ENCODE data around the gene VPS33A.

VPS33A gene

DNA sequence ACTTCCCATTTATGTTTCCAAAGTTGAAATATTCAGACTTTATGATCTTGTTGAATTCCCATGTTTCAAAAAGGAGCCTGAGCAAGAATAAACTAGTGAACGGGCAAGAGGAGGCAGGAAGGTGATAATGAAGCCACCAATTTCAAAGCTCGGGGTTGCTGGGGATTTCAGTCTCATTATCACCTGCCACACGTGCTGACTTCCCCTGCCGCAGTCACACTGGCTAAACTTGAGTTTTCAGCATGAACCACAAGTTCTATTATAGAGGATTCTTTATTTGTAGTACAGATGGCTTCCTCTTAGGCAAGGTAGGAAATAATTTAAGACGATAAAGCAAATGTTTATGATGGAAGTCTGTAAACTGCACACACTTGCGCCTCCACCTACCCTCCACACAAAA lies 22.3 kb downstream of the VPS33A start:
- Histone ChIP-seq H3K9me3 (ENCODE audit: insufficient read depth, low read length) (no peaks in the 10 kb centered on the region), H3K4me1 (ENCODE audit: low read length) (no peaks in the 10 kb centered on the region), H3K27ac (ENCODE audit: low read length) (no peak overlapping the region), H3K36me3 (replicated peaks; ENCODE audit: low read depth, low read length) (no peaks in the 10 kb centered on the region), H3K4me2 (ENCODE audit: low read length) (no peak overlapping the region), H3K9ac (ENCODE audit: low read length) (no peak overlapping the region), H3K27me3 (ENCODE audit: low read depth, low read length) (no peaks in the 10 kb centered on the region), H3K79me2 (ENCODE audit: low read length) (no peaks in the 10 kb centered on the region), H4K20me1 (ENCODE audit: insufficient read depth, low read length) (no peaks in the 10 kb centered on the region), H3K4me3 (ENCODE audit: low read length) (no peak overlapping the region), H2AFZ (ENCODE audit: low read depth, low read length) (no peak overlapping the region)
- TF ChIP-seq EZH2phosphoT487 (IDR thresholded peaks at IDR 0.05; ENCODE audit: low read depth) = no peak
- TF ChIP-seq, protein P1, sequence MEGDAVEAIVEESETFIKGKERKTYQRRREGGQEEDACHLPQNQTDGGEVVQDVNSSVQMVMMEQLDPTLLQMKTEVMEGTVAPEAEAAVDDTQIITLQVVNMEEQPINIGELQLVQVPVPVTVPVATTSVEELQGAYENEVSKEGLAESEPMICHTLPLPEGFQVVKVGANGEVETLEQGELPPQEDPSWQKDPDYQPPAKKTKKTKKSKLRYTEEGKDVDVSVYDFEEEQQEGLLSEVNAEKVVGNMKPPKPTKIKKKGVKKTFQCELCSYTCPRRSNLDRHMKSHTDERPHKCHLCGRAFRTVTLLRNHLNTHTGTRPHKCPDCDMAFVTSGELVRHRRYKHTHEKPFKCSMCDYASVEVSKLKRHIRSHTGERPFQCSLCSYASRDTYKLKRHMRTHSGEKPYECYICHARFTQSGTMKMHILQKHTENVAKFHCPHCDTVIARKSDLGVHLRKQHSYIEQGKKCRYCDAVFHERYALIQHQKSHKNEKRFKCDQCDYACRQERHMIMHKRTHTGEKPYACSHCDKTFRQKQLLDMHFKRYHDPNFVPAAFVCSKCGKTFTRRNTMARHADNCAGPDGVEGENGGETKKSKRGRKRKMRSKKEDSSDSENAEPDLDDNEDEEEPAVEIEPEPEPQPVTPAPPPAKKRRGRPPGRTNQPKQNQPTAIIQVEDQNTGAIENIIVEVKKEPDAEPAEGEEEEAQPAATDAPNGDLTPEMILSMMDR (IDR thresholded peaks at IDR 0.05; ENCODE audit: low read depth, low read length) = no peak

DNA sequence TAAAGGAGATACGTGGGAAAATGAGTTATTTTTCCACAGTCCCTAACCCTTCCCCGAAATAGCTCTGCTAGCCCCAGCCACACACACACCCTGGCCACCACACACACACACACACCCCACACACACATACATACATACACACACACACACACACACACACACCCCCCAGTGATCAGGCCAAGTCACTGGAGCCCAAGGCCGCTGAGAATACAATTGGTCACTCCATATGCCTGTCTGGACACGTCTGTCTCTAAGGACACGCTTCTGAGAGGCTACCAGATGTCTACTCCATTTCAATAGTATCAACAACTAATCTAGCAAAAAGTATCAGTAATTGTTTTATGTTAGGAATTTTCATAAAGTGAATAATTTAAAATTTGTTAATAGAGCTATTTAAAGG lies 27.4 kb downstream of the VPS33A start:
- no peak overlapping the region for H3K9ac ChIP-seq (ENCODE audit: low read length)
- H3K79me2 ChIP-seq (ENCODE audit: low read length) = no peaks in the 10 kb centered on the region
- TF ChIP-seq, protein P1 (IDR thresholded peaks at IDR 0.05; ENCODE audit: low read depth, low read length) = no peak
- TF ChIP-seq EZH2phosphoT487 (IDR thresholded peaks at IDR 0.05; ENCODE audit: low read depth) = no peak
- peaks cover 8% of the 10 kb centered on the region for H3K36me3 ChIP-seq (replicated peaks; ENCODE audit: low read depth, low read length)
- H3K4me2 ChIP-seq (ENCODE audit: low read length) = no peak overlapping the region
- H2AFZ ChIP-seq (ENCODE audit: low read depth, low read length) = no peak overlapping the region
- H3K27me3 ChIP-seq (ENCODE audit: low read depth, low read length) = no peaks in the 10 kb centered on the region
- no peaks in the 10 kb centered on the region for H3K4me1 ChIP-seq (ENCODE audit: low read length)
- no peaks in the 10 kb centered on the region for H3K9me3 ChIP-seq (ENCODE audit: insufficient read depth, low read length)
- H4K20me1 ChIP-seq (ENCODE audit: insufficient read depth, low read length) = no peaks in the 10 kb centered on the region
- H3K4me3 ChIP-seq (ENCODE audit: low read length) = no peak overlapping the region
- H3K27ac ChIP-seq (ENCODE audit: low read length) = no peak overlapping the region

DNA sequence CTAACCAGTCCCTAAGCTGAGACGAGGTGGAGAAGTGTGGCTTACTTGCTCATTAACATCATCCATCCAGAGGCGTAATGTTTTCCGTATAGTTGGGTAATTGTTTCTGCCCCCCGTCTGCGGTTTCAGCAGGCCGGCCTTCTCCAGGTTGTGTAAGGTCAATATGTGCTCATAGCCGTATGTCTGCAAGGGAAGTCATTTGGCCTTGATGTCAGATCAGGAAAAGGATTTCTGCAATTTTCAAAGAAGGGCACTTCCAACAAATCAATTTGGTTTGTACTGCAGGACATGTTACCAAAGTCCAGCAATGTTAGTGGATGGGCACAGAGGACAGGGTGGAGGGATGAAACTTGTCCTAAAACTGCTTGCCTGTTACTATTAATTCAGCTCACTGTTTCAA lies 30.6 kb downstream of the VPS33A start:
- Histone ChIP-seq H3K9me3 (ENCODE audit: insufficient read depth, low read length) (no peaks in the 10 kb centered on the region), H3K4me1 (ENCODE audit: low read length) (no peaks in the 10 kb centered on the region), H3K27me3 (ENCODE audit: low read depth, low read length) (no peaks in the 10 kb centered on the region), H3K4me2 (ENCODE audit: low read length) (no peak overlapping the region), H3K4me3 (ENCODE audit: low read length) (no peak overlapping the region), H3K27ac (ENCODE audit: low read length) (no peak overlapping the region), H3K79me2 (ENCODE audit: low read length) (no peaks in the 10 kb centered on the region), H4K20me1 (ENCODE audit: insufficient read depth, low read length) (no peaks in the 10 kb centered on the region), H3K9ac (ENCODE audit: low read length) (no peak overlapping the region), H2AFZ (ENCODE audit: low read depth, low read length) (no peak overlapping the region), H3K36me3 (replicated peaks; ENCODE audit: low read depth, low read length) (peaks cover 14% of the 10 kb centered on the region)
- TF ChIP-seq, protein P1 (IDR thresholded peaks at IDR 0.05; ENCODE audit: low read depth, low read length) = no peak
- no peak for TF ChIP-seq EZH2phosphoT487 (IDR thresholded peaks at IDR 0.05; ENCODE audit: low read depth)

DNA sequence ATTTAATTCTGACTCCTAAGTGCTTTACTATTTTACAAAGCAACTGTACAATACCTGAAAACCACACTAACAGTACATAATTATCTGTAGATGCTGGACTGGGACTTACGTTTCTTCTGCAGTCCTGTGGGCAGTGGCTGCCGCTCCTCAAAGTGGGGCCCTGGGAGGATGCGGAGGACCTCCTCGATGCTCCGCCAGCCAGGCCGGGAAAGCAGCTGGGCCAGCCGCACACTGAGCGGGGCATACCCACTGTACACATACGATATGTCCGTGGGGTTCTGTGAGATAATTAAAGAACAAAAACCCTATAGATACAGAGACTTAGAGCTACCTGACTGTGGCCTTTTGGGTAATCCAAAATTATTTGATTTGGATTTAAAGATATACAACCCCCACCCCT lies 33.6 kb downstream of the VPS33A start:
- no peaks in the 10 kb centered on the region for H4K20me1 ChIP-seq (ENCODE audit: insufficient read depth, low read length)
- no peak overlapping the region for H3K9ac ChIP-seq (ENCODE audit: low read length)
- H3K27me3 ChIP-seq (ENCODE audit: low read depth, low read length) = no peaks in the 10 kb centered on the region
- H3K4me2 ChIP-seq (ENCODE audit: low read length) = no peak overlapping the region
- TF ChIP-seq EZH2phosphoT487 (IDR thresholded peaks at IDR 0.05; ENCODE audit: low read depth) = no peak
- TF ChIP-seq, protein P1 (IDR thresholded peaks at IDR 0.05; ENCODE audit: low read depth, low read length) = no peak
- peaks cover 16% of the 10 kb centered on the region for H3K36me3 ChIP-seq (replicated peaks; ENCODE audit: low read depth, low read length)
- no peak overlapping the region for H2AFZ ChIP-seq (ENCODE audit: low read depth, low read length)
- no peaks in the 10 kb centered on the region for H3K9me3 ChIP-seq (ENCODE audit: insufficient read depth, low read length)
- H3K79me2 ChIP-seq (ENCODE audit: low read length) = no peaks in the 10 kb centered on the region
- no peak overlapping the region for H3K27ac ChIP-seq (ENCODE audit: low read length)
- no peaks in the 10 kb centered on the region for H3K4me1 ChIP-seq (ENCODE audit: low read length)
- H3K4me3 ChIP-seq (ENCODE audit: low read length) = no peak overlapping the region
